Kidney (tissue), 14 donors: Measurements from ENCODE around the gene IST1. TPM values are rescaled to one million over a fixed set of nuclear protein-coding genes. Genes with fewer than 3 reads are reported as not detected.

ENCODE experiments used
- DNase-seq, 5 donors: peaks; one replicate each; pipeline ENCODE4 v3.0.0-alpha.2; 2013 to 2020
- FAIRE-seq: peaks from 2 replicates; lab custom pipeline; 2012; peaks lifted over from hg19 to GRCh38; lab: Jason Lieb, UNC
- H3K27ac ChIP-seq, 2 donors: one replicate each; pipeline ENCODE4 v1.7.0; 2013; ENCODE audit warnings: low read depth in 2 of 2, low read length in 2 of 2, inconsistent platforms in 1 of 2
- H3K27me3 ChIP-seq: one replicate; pipeline ENCODE4 v1.7.1; 2013; ENCODE audit warnings: low read length, inconsistent platforms; ENCODE audit not compliant: control insufficient read depth, insufficient read depth
- H3K36me3 ChIP-seq, 3 donors: one replicate each; pipeline versions ENCODE4 v1.7.0 to v1.7.1; 2013; ENCODE audit warnings: low read length in 3 of 3, control low read depth in 1 of 3, inconsistent platforms in 1 of 3; ENCODE audit not compliant: insufficient read depth in 3 of 3, control insufficient read depth in 2 of 3
- H3K4me1 ChIP-seq, 3 donors: one replicate each; pipeline versions ENCODE4 v1.7.0 to v1.7.1; 2013; ENCODE audit warnings: low read length in 3 of 3, inconsistent platforms in 1 of 3, low read depth in 1 of 3; ENCODE audit not compliant: control insufficient read depth in 2 of 3, insufficient read depth in 2 of 3
- H3K4me3 ChIP-seq, 3 donors: one replicate each; pipeline versions ENCODE4 v1.7.0 to v1.8.1; 2013; ENCODE audit warnings: low read length in 3 of 3, control low read depth in 1 of 3, inconsistent platforms in 1 of 3
- H3K9ac ChIP-seq, 3 donors: one replicate each; pipeline versions ENCODE4 v1.7.0 to v1.7.1; 2013; ENCODE audit warnings: low read length in 3 of 3, control low read depth in 1 of 3, inconsistent platforms in 1 of 3
- H3K9me3 ChIP-seq, 3 donors: one replicate each; pipeline versions ENCODE4 v1.7.0 to v1.7.1; 2013; ENCODE audit warnings: low read length in 3 of 3, control low read depth in 1 of 3, inconsistent platforms in 1 of 3; ENCODE audit not compliant: control insufficient read depth in 2 of 3, insufficient read depth in 1 of 3
- CTCF ChIP-seq: IDR thresholded peaks from 3 replicates; pipeline ENCODE4 v1.5.1; 2012; ENCODE audit warnings: mild to moderate bottlenecking, moderate library complexity, borderline replicate concordance; ENCODE audit not compliant: insufficient read depth; ENCODE audit errors: extremely low read depth
- intact Hi-C: fragments of 100-400 bp; cut with DNase I; formaldehyde crosslinking; loops from one replicate; pipeline ENCODE4 v1.11.1; 2022
- polyA plus RNA-seq: library from polyadenylated mRNA; stranded (reverse); fragments of 350-450 nt; fragmentation: Illumina TruSeq; extraction: RNeasy Lipid Tissue Mini Kit (QIAGEN cat#74804); gene quantifications from one replicate; pipeline ENCODE4 v1.2.3, GENCODE V29; 2014; ENCODE audit warnings: low read depth, low replicate concordance; ENCODE audit not compliant: insufficient read depth
- total RNA-seq: library from RNA; stranded (reverse); fragmentation: NEBNext Ultra II Directional; extraction: Animal tissue kit (Norgen Biotek cat#: 25700); gene quantifications from one replicate; pipeline ENCODE4 v1.2.1, GENCODE V29; 2021
- donor health status: control.
- donor health status: control.
- donor health status: control.
- donor health status: control.
- donor health status: control.
- donor health status: DM: yes; HTN: yes; CAD: no.
- donor health status: Normal renal cell carcinoma (clear cell type).

IST1 gene
- total and polyA plus RNA-seq, 2 donors from 2014 or later: 138 to 220 TPM

GRCh38 chr16:71912534-71913275 lies 17.4 kb downstream of the IST1 start:
- TF ChIP-seq CTCF: no peak
- Histone ChIP-seq H3K4me1 (peaks cover 0 to 7% (median 0%) of the 10 kb centered on the region in 3 donors), H3K27ac (no peak overlapping the region), H3K9ac (no peak overlapping the region), H3K27me3 (no peaks in the 10 kb centered on the region), H3K4me3 (no peak overlapping the region), H3K9me3 (no peaks in the 10 kb centered on the region), H3K36me3 (peaks cover 4 to 13% (median 5%) of the 10 kb centered on the region in 3 donors)
- intact Hi-C loops: no loop called here
- FAIRE-seq (no peak), DNase-seq (no peak)

- TF ChIP-seq CTCF: no peak
- DNase-seq (no peak), FAIRE-seq (no peak)
- H3K27me3 ChIP-seq: no peaks in the 10 kb centered on the region
- no peak overlapping the region for H3K27ac ChIP-seq
- H3K9ac ChIP-seq: no peak overlapping the region
- intact Hi-C loops: no loop called here
- peaks cover 0 to 10% (median 4%) of the 10 kb centered on the region in 3 donors for H3K4me1 ChIP-seq
- no peaks in the 10 kb centered on the region for H3K9me3 ChIP-seq
- peaks cover 16 to 32% (median 17%) of the 10 kb centered on the region in 3 donors for H3K36me3 ChIP-seq
- H3K4me3 ChIP-seq: no peak overlapping the region
These were observed 19.5 kb downstream of the IST1 start for GRCh38 chr16:71914802-71915201.

- FAIRE-seq (no peak), DNase-seq (no peak)
- H3K9ac ChIP-seq: no peak overlapping the region
- no peaks in the 10 kb centered on the region for H3K27me3 ChIP-seq
- no peaks in the 10 kb centered on the region for H3K9me3 ChIP-seq
- H3K4me3 ChIP-seq: no peak overlapping the region
- H3K36me3 ChIP-seq: peaks cover 17 to 38% (median 17%) of the 10 kb centered on the region in 3 donors
- intact Hi-C loops: no loop called here
- no peak overlapping the region for H3K27ac ChIP-seq
- TF ChIP-seq CTCF: no peak
- peaks cover 0 to 8% (median 4%) of the 10 kb centered on the region in 3 donors for H3K4me1 ChIP-seq
These were observed 20.0 kb downstream of the IST1 start for GRCh38 chr16:71915350-71915749.
